Body of pancreas (tissue), 4 donors: ENCODE results near the gene ATP8A2. TPM values are rescaled to one million over a fixed set of nuclear protein-coding genes. Genes with fewer than 3 reads are reported as not detected.

Experiments
- ATAC-seq: fragments of 150-250 bp; one replicate; pipeline ENCODE4 v1.9.1; 2016
- DNase-seq, 4 donors: peaks; one replicate each; pipeline ENCODE4 v3.0.0-alpha.2; 2019
- H3K27ac ChIP-seq, 4 donors: fragments of 200-600 bp; sonication (generic); 1 replicate in 3 of 4; 2 replicates in 1 of 4; pipeline versions ENCODE4 v1.5.1 to v1.6.1; 2016 to 2019; ENCODE audit warnings: mild to moderate bottlenecking in 1 of 4, mixed read lengths in 1 of 4, moderate library complexity in 1 of 4
- H3K27me3 ChIP-seq, 2 donors: fragments of 200-600 bp; sonication (generic); one replicate each; pipeline ENCODE4 v1.6.0; 2016; ENCODE audit warnings: mild to moderate bottlenecking in 1 of 2
- H3K36me3 ChIP-seq, 2 donors: fragments of 200-600 bp; sonication (generic); replicated peaks in 1 of 2; 2 replicates each; pipeline ENCODE4 v1.5.1; 2016; ENCODE audit warnings: low read depth in 2 of 2; ENCODE audit not compliant: insufficient read depth in 1 of 2
- H3K4me1 ChIP-seq: fragments of 200-600 bp; sonication (generic); one replicate; pipeline ENCODE4 v1.6.0; 2016
- H3K4me3 ChIP-seq, 2 donors: fragments of 200-600 bp; sonication (generic); 1 replicate in 1 of 2; 2 replicates in 1 of 2; pipeline ENCODE4 v1.5.1; 2016 to 2019
- H3K9me3 ChIP-seq, 3 donors: fragments of 200-600 bp; sonication (generic); 1 replicate in 2 of 3; 2 replicates in 1 of 3; pipeline ENCODE4 v1.5.1; 2016
- POLR2A ChIP-seq, 3 donors: fragments of 450-650 bp; IDR thresholded peaks; one replicate each; pipeline ENCODE4 v1.6.1; 2016; ENCODE audit warnings: antibody characterized with exemption in 3 of 3, mild to moderate bottlenecking in 2 of 3
- WGBS, 2 donors: methylation state at CpG; one replicate each; pipeline ENCODE4 v1.1.5; 2017; 5-methylcytosine and 5-hydroxymethylcytosine counted together
- intact Hi-C: fragments of 100-400 bp; cut with DNase I; formaldehyde crosslinking; loops from one replicate; pipeline ENCODE4 v1.15.1; 2023
- total RNA-seq, 2 donors: library from RNA; depleted of rRNA; stranded (reverse); fragments of >200 nt; gene quantifications; one replicate each; pipeline ENCODE4 v1.1.0, GENCODE V29; 2016
- TF ChIP-seq, protein P1 (sequence below), 7 experiments: fragments of 450-650 bp in 4 of 7; fragments of 200-600 bp in 3 of 7; sonication (generic) in 3 of 7; IDR thresholded peaks; one replicate each; pipeline ENCODE4 v1.5.1; 2016 to 2019; ENCODE audit warnings: antibody characterized with exemption in 7 of 7

Gene ATP8A2
- total RNA-seq, 2 donors from 2014 or later = under 0.01 TPM; not detected in 1

DNA sequence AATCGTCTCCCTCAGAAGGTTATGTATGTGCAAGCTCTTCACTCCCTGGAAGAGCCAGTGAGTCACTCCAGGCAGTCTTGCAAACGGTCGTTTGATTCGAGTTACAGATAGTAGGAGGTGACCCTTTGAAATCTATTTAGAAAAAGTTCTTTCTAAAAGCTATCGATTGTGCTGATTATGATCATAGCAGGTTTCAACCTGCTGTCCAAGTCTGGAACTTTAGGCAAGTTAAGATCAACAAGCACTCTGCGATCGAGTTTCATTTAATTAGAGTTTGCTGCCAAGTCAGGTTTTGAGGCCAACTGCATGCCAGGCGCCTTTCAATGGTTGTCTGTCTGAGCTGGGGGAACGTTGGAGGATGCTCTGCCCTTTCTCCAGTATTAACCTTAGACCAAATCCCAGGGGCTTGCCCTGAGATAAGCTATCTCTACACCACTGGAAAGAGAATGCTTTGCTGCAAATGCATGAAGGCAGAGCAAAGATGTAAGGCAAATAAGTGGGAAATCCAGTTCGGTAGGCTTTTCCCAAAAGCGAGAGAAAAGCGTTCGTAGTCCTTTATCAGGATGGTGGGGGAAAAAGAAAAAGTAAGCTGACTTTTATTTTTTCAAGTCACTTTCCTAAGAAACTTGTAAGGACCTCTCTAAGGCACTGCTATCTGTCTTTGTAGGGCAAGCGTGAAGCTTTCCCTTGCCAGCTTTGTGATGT is 287.5 kb downstream of the ATP8A2 start:
- peaks cover 4% of the 10 kb centered on the region for H3K4me1 ChIP-seq
- H3K36me3 ChIP-seq = no peaks in the 10 kb centered on the region
- 18 to 19% methylated on average over 14 of the region's 14 CpGs for WGBS, 2 donors
- H3K27ac ChIP-seq = no peak overlapping the region
- ATAC-seq (no peak), DNase-seq (no peak)
- intact Hi-C loops = no loop called here
- H3K27me3 ChIP-seq = no peaks in the 10 kb centered on the region
- no peak overlapping the region for H3K4me3 ChIP-seq
- H3K9me3 ChIP-seq = no peaks in the 10 kb centered on the region
- TF ChIP-seq POLR2A (IDR thresholded peaks at IDR 0.05) = no peak
- TF ChIP-seq, protein P1, sequence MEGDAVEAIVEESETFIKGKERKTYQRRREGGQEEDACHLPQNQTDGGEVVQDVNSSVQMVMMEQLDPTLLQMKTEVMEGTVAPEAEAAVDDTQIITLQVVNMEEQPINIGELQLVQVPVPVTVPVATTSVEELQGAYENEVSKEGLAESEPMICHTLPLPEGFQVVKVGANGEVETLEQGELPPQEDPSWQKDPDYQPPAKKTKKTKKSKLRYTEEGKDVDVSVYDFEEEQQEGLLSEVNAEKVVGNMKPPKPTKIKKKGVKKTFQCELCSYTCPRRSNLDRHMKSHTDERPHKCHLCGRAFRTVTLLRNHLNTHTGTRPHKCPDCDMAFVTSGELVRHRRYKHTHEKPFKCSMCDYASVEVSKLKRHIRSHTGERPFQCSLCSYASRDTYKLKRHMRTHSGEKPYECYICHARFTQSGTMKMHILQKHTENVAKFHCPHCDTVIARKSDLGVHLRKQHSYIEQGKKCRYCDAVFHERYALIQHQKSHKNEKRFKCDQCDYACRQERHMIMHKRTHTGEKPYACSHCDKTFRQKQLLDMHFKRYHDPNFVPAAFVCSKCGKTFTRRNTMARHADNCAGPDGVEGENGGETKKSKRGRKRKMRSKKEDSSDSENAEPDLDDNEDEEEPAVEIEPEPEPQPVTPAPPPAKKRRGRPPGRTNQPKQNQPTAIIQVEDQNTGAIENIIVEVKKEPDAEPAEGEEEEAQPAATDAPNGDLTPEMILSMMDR (IDR thresholded peaks at IDR 0.05) = peak in 1 of 7 experiments; percentile 9

DNA sequence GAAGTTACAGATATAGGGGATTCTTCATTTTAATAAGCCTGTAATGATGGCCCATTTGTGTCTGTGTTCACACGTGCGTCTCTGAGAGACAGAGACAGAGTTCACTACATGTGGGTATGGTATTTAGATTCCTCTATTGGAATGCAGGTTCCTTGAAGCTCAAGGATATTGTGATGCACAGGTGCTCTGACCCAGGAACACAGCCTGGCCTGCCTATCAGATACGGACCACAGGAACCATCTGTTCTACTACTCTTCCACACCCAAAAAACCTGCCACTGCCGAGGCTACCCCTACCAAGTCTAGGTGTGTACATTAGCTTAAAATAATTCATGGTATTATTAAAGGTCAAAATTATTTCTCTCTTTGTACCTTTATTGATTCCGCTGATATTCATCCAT is 289.2 kb downstream of the ATP8A2 start:
- H3K27ac ChIP-seq = no peak overlapping the region
- no peaks in the 10 kb centered on the region for H3K27me3 ChIP-seq
- H3K9me3 ChIP-seq = no peaks in the 10 kb centered on the region
- no peaks in the 10 kb centered on the region for H3K36me3 ChIP-seq
- H3K4me3 ChIP-seq = no peak overlapping the region
- ATAC-seq (no peak), DNase-seq (no peak)
- TF ChIP-seq, protein P1 (IDR thresholded peaks at IDR 0.05) = no peak
- no peak for TF ChIP-seq POLR2A (IDR thresholded peaks at IDR 0.05)
- 65 to 68% methylated on average over 5 of the region's 5 CpGs for WGBS, 2 donors
- peaks cover 4% of the 10 kb centered on the region for H3K4me1 ChIP-seq
- intact Hi-C loops = no loop called here

DNA sequence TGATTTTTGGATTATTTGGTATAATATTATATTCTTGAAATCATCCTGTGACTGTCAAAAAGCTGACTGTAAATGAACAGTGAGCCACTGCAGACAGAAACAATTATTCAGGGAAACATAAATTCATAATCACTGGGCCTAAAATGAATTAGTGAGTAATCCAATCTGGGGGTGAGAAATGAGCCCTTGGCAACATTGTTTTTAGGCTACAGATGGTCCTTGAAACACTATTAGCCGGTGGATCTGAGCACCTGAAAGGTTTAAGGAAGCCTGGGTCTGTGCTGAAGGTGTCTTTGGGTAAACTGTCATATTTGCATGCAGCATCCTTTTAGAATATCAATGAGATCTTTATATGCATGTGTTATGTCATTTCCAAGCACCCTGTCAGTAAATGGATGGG is 290.7 kb downstream of the ATP8A2 start:
- ATAC-seq = no peak
- no peaks in the 10 kb centered on the region for H3K36me3 ChIP-seq
- intact Hi-C loops = no loop called here
- no peak overlapping the region for H3K27ac ChIP-seq
- 63 to 68% methylated on average over 1 of the region's 1 CpG for WGBS, 2 donors
- H3K4me3 ChIP-seq = no peak overlapping the region
- H3K4me1 ChIP-seq = peaks cover 4% of the 10 kb centered on the region
- TF ChIP-seq, protein P1 (IDR thresholded peaks at IDR 0.05) = no peak
- no peak for TF ChIP-seq POLR2A (IDR thresholded peaks at IDR 0.05)
- no peaks in the 10 kb centered on the region for H3K9me3 ChIP-seq
- no peaks in the 10 kb centered on the region for H3K27me3 ChIP-seq
- DNase-seq = no peak

DNA sequence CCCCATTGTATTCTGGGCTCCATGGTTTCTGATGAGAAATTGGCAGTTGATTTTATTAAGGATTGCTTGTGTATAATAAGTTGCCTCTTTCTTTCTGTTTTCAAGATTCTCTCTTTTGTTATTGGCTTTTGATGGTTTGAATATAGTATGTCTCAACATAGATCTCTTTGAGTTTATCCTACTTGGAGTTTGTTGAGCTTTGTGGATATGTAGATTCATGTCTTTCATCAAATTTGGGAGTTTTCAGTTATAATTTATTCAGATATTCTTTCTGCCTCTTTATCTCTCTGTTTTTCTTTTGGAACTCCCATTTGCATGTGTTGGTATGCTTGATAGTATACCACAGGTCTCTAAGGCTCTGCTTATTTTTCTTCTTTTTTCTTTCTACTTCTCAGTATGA is 296.6 kb downstream of the ATP8A2 start:
- Histone ChIP-seq H3K4me1 (no peaks in the 10 kb centered on the region), H3K9me3 (no peaks in the 10 kb centered on the region), H3K27me3 (no peaks in the 10 kb centered on the region), H3K27ac (no peak overlapping the region), H3K4me3 (no peak overlapping the region), H3K36me3 (no peaks in the 10 kb centered on the region)
- intact Hi-C loops = no loop called here
- DNase-seq (no peak), ATAC-seq (no peak)
- TF ChIP-seq, protein P1 (IDR thresholded peaks at IDR 0.05) = no peak
- no peak for TF ChIP-seq POLR2A (IDR thresholded peaks at IDR 0.05)

DNA sequence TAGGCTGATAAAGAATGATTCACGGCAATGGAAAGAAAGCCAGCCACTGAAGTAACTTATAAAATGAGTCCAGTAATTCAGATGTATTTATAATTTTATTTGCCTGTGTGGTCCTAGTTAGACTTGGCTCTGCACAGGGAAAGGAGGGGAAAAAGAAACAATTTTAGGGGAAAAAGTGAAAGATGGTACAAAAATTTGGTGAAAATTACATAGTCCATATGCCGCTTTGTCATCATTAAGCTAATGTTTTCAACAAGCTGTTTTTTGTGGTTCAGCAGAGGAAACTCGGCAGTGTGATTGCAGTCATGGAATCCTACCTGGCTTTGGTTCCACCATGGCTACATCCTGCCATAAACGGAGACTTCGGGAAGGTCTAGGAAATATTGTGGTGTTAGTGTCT is 301.9 kb downstream of the ATP8A2 start:
- WGBS, 2 donors = 77 to 83% methylated on average over 5 of the region's 5 CpGs

More for the DNA sequence above, 301.9 kb downstream of the ATP8A2 start:
- ATAC-seq (no peak), DNase-seq (no peak)
- H3K27me3 ChIP-seq = no peaks in the 10 kb centered on the region
- intact Hi-C loops = no loop called here
- H3K4me3 ChIP-seq = no peak overlapping the region
- H3K4me1 ChIP-seq = no peaks in the 10 kb centered on the region
- no peaks in the 10 kb centered on the region for H3K36me3 ChIP-seq
- no peaks in the 10 kb centered on the region for H3K9me3 ChIP-seq
- H3K27ac ChIP-seq = no peak overlapping the region
- TF ChIP-seq, protein P1 (IDR thresholded peaks at IDR 0.05) = no peak
- no peak for TF ChIP-seq POLR2A (IDR thresholded peaks at IDR 0.05)
